Heart right ventricle (tissue), 16 donors: Measurements from ENCODE around the gene APBB1. TPM values are rescaled to one million over a fixed set of nuclear protein-coding genes. Genes with fewer than 3 reads are reported as not detected.

Experiments used
- ATAC-seq, 8 donors: fragments of 200-7000 bp; cut with Tn5 transposase; one replicate each; pipeline ENCODE4 v1.9.1; 2020; ENCODE audit warnings: mild to moderate bottlenecking in 8 of 8, moderate library complexity in 8 of 8, moderate number of reproducible peaks in 1 of 8
- DNase-seq, 2 donors: peaks; one replicate each; pipeline ENCODE4 v3.0.0-alpha.2; 2020
- H3K27ac ChIP-seq, 10 donors: fragments of 200-600 bp; sonication (generic) in 2 of 10; one replicate each; pipeline versions ENCODE4 v1.5.0 to v1.8.0; 2020 to 2022; ENCODE audit warnings: mild to moderate bottlenecking in 3 of 10
- H3K27me3 ChIP-seq, 7 donors: fragments of 200-600 bp; one replicate each; pipeline ENCODE4 v1.8.0; 2021 to 2022; ENCODE audit warnings: mild to moderate bottlenecking in 2 of 7
- H3K36me3 ChIP-seq, 9 donors: fragments of 200-600 bp; sonication (generic) in 1 of 9; one replicate each; pipeline versions ENCODE4 v1.5.0 to v1.8.0; 2020 to 2022; ENCODE audit warnings: mild to moderate bottlenecking in 2 of 9
- H3K4me1 ChIP-seq, 9 donors: fragments of 200-600 bp; sonication (generic) in 1 of 9; one replicate each; pipeline versions ENCODE4 v1.5.0 to v1.8.0; 2020 to 2022; ENCODE audit warnings: mild to moderate bottlenecking in 4 of 9
- H3K4me3 ChIP-seq, 10 donors: fragments of 200-600 bp; sonication (generic) in 2 of 10; one replicate each; pipeline versions ENCODE4 v1.5.0 to v1.8.0; 2020 to 2022; ENCODE audit warnings: mild to moderate bottlenecking in 7 of 10, moderate library complexity in 2 of 10
- H3K9me3 ChIP-seq, 11 donors: fragments of 200-600 bp in 10 of 11; sonication (generic) in 2 of 11; one replicate each; pipeline versions ENCODE4 v1.5.0 to v1.8.0; 2013 to 2022; ENCODE audit warnings: mild to moderate bottlenecking in 2 of 11, control low read depth in 1 of 11, moderate library complexity in 1 of 11
- CTCF ChIP-seq, 9 donors: fragments of 200-600 bp; sonication (generic) in 2 of 9; IDR thresholded peaks; one replicate each; pipeline versions ENCODE4 v1.5.0 to v1.8.0; 2021 to 2022; ENCODE audit warnings: antibody characterized with exemption in 9 of 9, mild to moderate bottlenecking in 5 of 9, moderate library complexity in 1 of 9
- WGBS, 2 donors: extraction: QIAGEN DNeasy Blood & Tissue Kit; methylation state at CpG; one replicate each; pipeline ENCODE4 v1.1.7; 2013; ENCODE audit warnings: inconsistent platforms in 1 of 2; 5-methylcytosine and 5-hydroxymethylcytosine counted together
- intact Hi-C, 10 donors: fragments of 100-400 bp; cut with DNase I; formaldehyde crosslinking; loops; one replicate each; pipeline versions ENCODE4 v1.11.1 to v1.14.2; 2022
- polyA plus RNA-seq, 2 donors: library from polyadenylated mRNA; stranded (reverse); fragments of 200-250 nt; gene quantifications; one replicate each; pipeline ENCODE4 v1.2.3, GENCODE V29; 2013
- total RNA-seq, 10 donors: library from RNA; stranded (reverse); fragmentation: NEBNext Ultra II Directional in 3 of 10; extraction: Animal tissue kit (Norgen Biotek cat#: 25700) in 3 of 10; gene quantifications; one replicate each; pipeline versions ENCODE4 v1.2.1 to v1.2.4, GENCODE V29; 2021 to 2023
- donor health status: Arrhythmogenic right ventricular cardiomyopathy.
- donor health status: ischemic (EF 13 %, LVEDD 7.1; RV severe dilation, severe dysfunction).
- donor health status: healthy with polysubstance abuse.
- donor health status: DM: no; HTN: yes; CAD: no.
- donor health status: DM: no; HTN: no; CAD: no.
- donor health status: ischemic (EF 25% LVEDD 6.9; RV normal size, moderate dysfunction).
- donor health status: ischemic (EF 25% LVEDD 5.7; RV mildly dilated, moderate dysfunction).
- donor health status: healthy.
- donor health status: DM: yes; HTN: yes; CAD: no.
- donor health status: Ischemic cardiomyopathy.
- donor health status: ischemic (EF 35%, LVEDD 5.7; RV mildly dilated, moderate dysfunction).
- donor health status: nonischemic (EF 11% LVEDD 7.7; RV severe dilation, severe dysfunction).
- donor health status: DM: yes; HTN: yes; CAD: no.
- donor health status: PGD.
- donor health status: ischemic (EF 29% LVEDD 5.4; RV normal size, mild dysfunction).
- donor health status: nonischemic (EF 23%, LVEDD 6.1; RV moderate dilation, normal function).

APBB1 gene
- total and polyA plus RNA-seq, 12 donors, result 54.3 to 93.3 (median 71.1) TPM

GRCh38 chr11:6418557-6419008, 311 bp downstream of the APBB1 start:
- Histone ChIP-seq H3K27me3 (peaks cover 0 to 17% (median 0%) of the 10 kb centered on the region in 7 donors), H3K27ac (peak overlapping the region; percentile 79 to 99 (median 96)), H3K9me3 (no peaks in the 10 kb centered on the region), H3K36me3 (no peaks in the 10 kb centered on the region), H3K4me3 (peak overlapping the region; percentile 84 to 100 (median 98)), H3K4me1 (peaks cover 4 to 42% (median 18%) of the 10 kb centered on the region in 9 donors)
- intact Hi-C loops, result loop anchor here in 1 of 10 donors (5.0 kb wide), 1 partner anchor 36 kb away; no protein-coding TSS in a partner anchor
- DNase-seq (peak; percentile 21 to 43), ATAC-seq (peak in 6 of 8 donors; percentile 17 to 73 (median 39))
- no peak for TF ChIP-seq CTCF (IDR thresholded peaks at IDR 0.05)
- WGBS, 2 donors, result 0 to 1% methylated on average over 38 of the region's 38 CpGs

- no peak for DNase-seq
- peak in 7 of 8 donors; percentile 47 to 73 (median 57) for ATAC-seq
- Histone ChIP-seq H3K27me3 (peaks cover 0 to 12% (median 0%) of the 10 kb centered on the region in 7 donors), H3K4me1 (peaks cover 4 to 42% (median 18%) of the 10 kb centered on the region in 9 donors), H3K9me3 (no peaks in the 10 kb centered on the region), H3K27ac (peak overlapping the region; percentile 79 to 99 (median 96)), H3K4me3 (peak overlapping the region; percentile 84 to 100 (median 98)), H3K36me3 (no peaks in the 10 kb centered on the region)
- intact Hi-C loops, result loop anchor here in 1 of 10 donors (5.0 kb wide), 1 partner anchor 36 kb away; no protein-coding TSS in a partner anchor
- TF ChIP-seq CTCF (IDR thresholded peaks at IDR 0.05), result no peak
- WGBS, 2 donors, result 11 to 14% methylated on average over 7 of the region's 7 CpGs
These were observed 862 bp downstream of the APBB1 start for GRCh38 chr11:6417907-6418556.

- DNase-seq, result no peak
- ATAC-seq, result no peak
- Histone ChIP-seq H3K27ac (no peak overlapping the region), H3K27me3 (peaks cover 0 to 12% (median 0%) of the 10 kb centered on the region in 7 donors), H3K9me3 (no peaks in the 10 kb centered on the region), H3K4me1 (peaks cover 4 to 42% (median 18%) of the 10 kb centered on the region in 9 donors), H3K36me3 (peaks cover 0 to 5% (median 0%) of the 10 kb centered on the region in 9 donors), H3K4me3 (no peak overlapping the region)
- no peak for TF ChIP-seq CTCF (IDR thresholded peaks at IDR 0.05)
- intact Hi-C loops, result loop anchor here in 1 of 10 donors (5.0 kb wide), 1 partner anchor 33 kb away; no protein-coding TSS in a partner anchor
- 63 to 72% methylated on average over 6 of the region's 6 CpGs for WGBS, 2 donors
These were observed 3.1 kb downstream of the APBB1 start for GRCh38 chr11:6415797-6416196.

GRCh38 chr11:6414874-6415328, 4.0 kb downstream of the APBB1 start:
- H3K27ac ChIP-seq, result no peak overlapping the region
- ATAC-seq (no peak), DNase-seq (no peak)
- 70 to 80% methylated on average over 3 of the region's 3 CpGs for WGBS, 2 donors
- no peak overlapping the region for H3K4me3 ChIP-seq
- no peak for TF ChIP-seq CTCF (IDR thresholded peaks at IDR 0.05)
- H3K4me1 ChIP-seq, result peaks cover 4 to 40% (median 15%) of the 10 kb centered on the region in 9 donors
- intact Hi-C loops, result loop anchor here in 1 of 10 donors (5.0 kb wide), 1 partner anchor 33 kb away; no protein-coding TSS in a partner anchor
- H3K36me3 ChIP-seq, result peaks cover 0 to 14% (median 6%) of the 10 kb centered on the region in 9 donors
- H3K27me3 ChIP-seq, result peaks cover 0 to 8% (median 0%) of the 10 kb centered on the region in 7 donors
- H3K9me3 ChIP-seq, result no peaks in the 10 kb centered on the region
